ENCODE measurements around the gene TGFA.

DNA sequence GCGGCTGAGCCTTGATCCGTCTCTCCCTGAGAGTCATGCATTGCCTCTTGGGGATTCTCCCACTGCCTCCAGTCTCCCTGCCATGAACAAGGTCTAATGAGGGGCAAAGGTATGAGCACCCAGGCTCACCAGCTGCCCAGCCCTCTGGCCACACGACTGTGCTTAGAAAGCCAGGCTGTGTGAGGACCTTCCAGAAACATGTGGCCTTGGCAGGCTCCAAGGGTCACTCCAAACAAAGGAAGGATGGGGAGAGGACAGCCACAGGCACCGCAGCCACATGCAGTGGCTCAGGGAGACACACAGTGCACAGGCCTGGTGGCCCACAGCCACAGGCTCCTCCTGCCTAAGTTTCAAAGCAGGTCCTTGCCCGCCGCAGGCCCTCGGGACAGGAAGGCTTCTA lies 35.8 kb downstream of the TGFA start:
- TF ChIP-seq POLR2A (IDR thresholded peaks at IDR 0.05) = no peak
- no peak for TF ChIP-seq POLR2AphosphoS5 (IDR thresholded peaks at IDR 0.05)
- TF ChIP-seq, protein P1, sequence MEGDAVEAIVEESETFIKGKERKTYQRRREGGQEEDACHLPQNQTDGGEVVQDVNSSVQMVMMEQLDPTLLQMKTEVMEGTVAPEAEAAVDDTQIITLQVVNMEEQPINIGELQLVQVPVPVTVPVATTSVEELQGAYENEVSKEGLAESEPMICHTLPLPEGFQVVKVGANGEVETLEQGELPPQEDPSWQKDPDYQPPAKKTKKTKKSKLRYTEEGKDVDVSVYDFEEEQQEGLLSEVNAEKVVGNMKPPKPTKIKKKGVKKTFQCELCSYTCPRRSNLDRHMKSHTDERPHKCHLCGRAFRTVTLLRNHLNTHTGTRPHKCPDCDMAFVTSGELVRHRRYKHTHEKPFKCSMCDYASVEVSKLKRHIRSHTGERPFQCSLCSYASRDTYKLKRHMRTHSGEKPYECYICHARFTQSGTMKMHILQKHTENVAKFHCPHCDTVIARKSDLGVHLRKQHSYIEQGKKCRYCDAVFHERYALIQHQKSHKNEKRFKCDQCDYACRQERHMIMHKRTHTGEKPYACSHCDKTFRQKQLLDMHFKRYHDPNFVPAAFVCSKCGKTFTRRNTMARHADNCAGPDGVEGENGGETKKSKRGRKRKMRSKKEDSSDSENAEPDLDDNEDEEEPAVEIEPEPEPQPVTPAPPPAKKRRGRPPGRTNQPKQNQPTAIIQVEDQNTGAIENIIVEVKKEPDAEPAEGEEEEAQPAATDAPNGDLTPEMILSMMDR (IDR thresholded peaks at IDR 0.05) = no peak
- no peak for TF ChIP-seq EP300 (IDR thresholded peaks at IDR 0.05; ENCODE audit: low read depth)

All from transverse colon (tissue), 4 donors.